Mesenchymal stem cell (in vitro differentiated cells and primary cell): ENCODE results near the gene TBC1D3K. TPM values are rescaled to one million over a fixed set of nuclear protein-coding genes. Genes with fewer than 3 reads are reported as not detected.
"Not testable (repeated sequence)": the region's sequence is repeated elsewhere in the genome, so short reads cannot be mapped to it uniquely, and the experiment has no call there.

ENCODE experiments used
- DNase-seq: peaks from one replicate; pipeline ENCODE4 v3.0.0-alpha.2; 2013
- H2AFZ ChIP-seq: one replicate; pipeline ENCODE4 v1.6.1; 2013; ENCODE audit warnings: low read depth, mild to moderate bottlenecking, control low read depth, inconsistent platforms, low read length, moderate library complexity
- H2AK5ac ChIP-seq: 2 replicates; pipeline ENCODE4 v1.6.1; 2013; ENCODE audit warnings: low read length, moderate library complexity, mild to moderate bottlenecking, inconsistent platforms; ENCODE audit not compliant: severe bottlenecking
- H2BK120ac ChIP-seq: one replicate; pipeline ENCODE4 v1.6.1; 2013; ENCODE audit warnings: low read depth, mild to moderate bottlenecking, inconsistent platforms, low read length, moderate library complexity
- H2BK12ac ChIP-seq, 2 experiments: one replicate each; pipeline ENCODE4 v1.6.1; 2013; ENCODE audit warnings: inconsistent platforms in 2 of 2, low read length in 2 of 2, mild to moderate bottlenecking in 2 of 2, moderate library complexity in 2 of 2, control low read depth in 1 of 2
- H2BK15ac ChIP-seq: one replicate; pipeline ENCODE4 v1.6.1; 2013; ENCODE audit warnings: mild to moderate bottlenecking, low read depth, inconsistent platforms; ENCODE audit not compliant: poor library complexity, severe bottlenecking
- H2BK5ac ChIP-seq: 2 replicates; pipeline ENCODE4 v1.6.1; 2013; ENCODE audit warnings: low read depth, mild to moderate bottlenecking, low read length, control low read depth, inconsistent platforms; ENCODE audit not compliant: poor library complexity, severe bottlenecking
- H3K14ac ChIP-seq, 2 experiments: one replicate each; pipeline ENCODE4 v1.6.1; 2013; ENCODE audit warnings: inconsistent platforms in 2 of 2, low read length in 2 of 2, control low read depth in 1 of 2, mild to moderate bottlenecking in 1 of 2, moderate library complexity in 1 of 2
- H3K18ac ChIP-seq, 2 experiments: one replicate each; pipeline ENCODE4 v1.6.1; 2013; ENCODE audit warnings: inconsistent platforms in 2 of 2, low read length in 2 of 2, control low read depth in 1 of 2, low read depth in 1 of 2, mild to moderate bottlenecking in 1 of 2
- H3K23ac ChIP-seq, 2 experiments: one replicate each; pipeline ENCODE4 v1.6.1; 2013; ENCODE audit warnings: inconsistent platforms in 2 of 2, low read length in 2 of 2, mild to moderate bottlenecking in 2 of 2, moderate library complexity in 2 of 2, control low read depth in 1 of 2
- H3K27ac ChIP-seq: 2 replicates; pipeline ENCODE4 v1.5.1; 2013; ENCODE audit warnings: mild to moderate bottlenecking, moderate library complexity, low read length, control low read depth, inconsistent platforms; ENCODE audit not compliant: poor library complexity, severe bottlenecking
- H3K27me3 ChIP-seq, 2 experiments: 2 replicates each; pipeline versions ENCODE4 v1.6.1 to v1.7.0; 2013; ENCODE audit warnings: low read length in 2 of 2, mild to moderate bottlenecking in 2 of 2, moderate library complexity in 2 of 2, control low read depth in 1 of 2, inconsistent platforms in 1 of 2; ENCODE audit not compliant: control insufficient read depth in 1 of 2, insufficient read depth in 1 of 2
- H3K36me3 ChIP-seq, 2 experiments: 2 replicates each; pipeline versions ENCODE4 v1.6.1 to v1.7.0; 2013; ENCODE audit warnings: low read length in 2 of 2, control low read depth in 1 of 2, inconsistent platforms in 1 of 2, low read depth in 1 of 2, mild to moderate bottlenecking in 1 of 2; ENCODE audit not compliant: insufficient read depth in 2 of 2, control insufficient read depth in 1 of 2
- H3K4ac ChIP-seq, 2 experiments: one replicate each; pipeline ENCODE4 v1.6.1; 2013; ENCODE audit warnings: inconsistent platforms in 2 of 2, low read length in 2 of 2, mild to moderate bottlenecking in 2 of 2, moderate library complexity in 2 of 2, control low read depth in 1 of 2, low read depth in 1 of 2
- H3K4me1 ChIP-seq: 2 replicates; pipeline ENCODE4 v1.6.1; 2013; ENCODE audit warnings: low read depth, low read length, control low read depth; ENCODE audit not compliant: control insufficient read depth, insufficient read depth
- H3K4me2 ChIP-seq: 2 replicates; pipeline ENCODE4 v1.6.1; 2013; ENCODE audit warnings: low read length, mild to moderate bottlenecking, inconsistent platforms; ENCODE audit not compliant: poor library complexity, severe bottlenecking
- H3K4me3 ChIP-seq, 2 experiments: 2 replicates each; pipeline versions ENCODE4 v1.5.1 to v1.7.0; 2013; ENCODE audit warnings: low read length in 2 of 2, mild to moderate bottlenecking in 2 of 2, control low read depth in 1 of 2, low read depth in 1 of 2; ENCODE audit not compliant: insufficient read depth in 1 of 2
- H3K79me1 ChIP-seq: replicated peaks from 2 replicates; pipeline ENCODE4 v1.6.1; 2013; ENCODE audit warnings: mild to moderate bottlenecking, control low read depth, low read length, inconsistent platforms; ENCODE audit not compliant: poor library complexity, severe bottlenecking
- H3K9ac ChIP-seq: 2 replicates; pipeline ENCODE4 v1.7.0; 2013; ENCODE audit warnings: mild to moderate bottlenecking, low read length, moderate library complexity
- H3K9me3 ChIP-seq: 2 replicates; pipeline ENCODE4 v1.7.0; 2013; ENCODE audit warnings: mild to moderate bottlenecking, low read length; ENCODE audit not compliant: control insufficient read depth
- H4K8ac ChIP-seq: one replicate; pipeline ENCODE4 v1.6.1; 2013; ENCODE audit warnings: inconsistent platforms, mild to moderate bottlenecking, low read length, moderate library complexity
- H4K91ac ChIP-seq: one replicate; pipeline ENCODE4 v1.6.1; 2013; ENCODE audit warnings: mild to moderate bottlenecking, low read length, inconsistent platforms
- small RNA-seq: library from polyadenylated mRNA; stranded (forward); fragments of <200 nt; extraction: miRNeasy Mini kit (QIAGEN cat#:217004); gene quantifications from one replicate; pipeline ENCODE3, GENCODE V24; 2013; ENCODE audit warnings: low read depth

The TBC1D3K gene

DNA sequence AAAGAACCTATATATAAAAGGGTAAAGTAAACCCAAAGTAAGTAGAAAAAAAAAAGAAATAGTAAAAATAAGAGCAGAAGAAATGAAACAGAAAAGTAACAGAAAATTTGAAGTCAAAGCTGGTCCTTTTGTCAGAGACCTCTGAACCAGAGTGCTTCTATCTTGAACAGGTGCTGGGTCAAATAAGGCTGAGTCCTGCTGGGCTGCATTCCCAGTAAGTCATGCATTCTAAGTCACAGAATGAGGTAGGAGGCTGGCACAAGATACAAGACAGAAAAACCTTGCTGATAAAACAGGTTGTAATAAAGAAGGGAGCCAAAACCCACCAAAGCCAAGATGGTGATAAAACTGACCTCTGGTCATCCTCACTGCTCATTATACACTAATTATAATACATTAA lies 27.3 kb upstream of the TBC1D3K start:
- H3K4ac ChIP-seq, H4K8ac ChIP-seq, H3K9me3 ChIP-seq, H2BK5ac ChIP-seq, H3K14ac ChIP-seq, H3K4me3 ChIP-seq, H3K36me3 ChIP-seq, H2BK12ac ChIP-seq, H3K79me1 ChIP-seq, H2BK15ac ChIP-seq, H2AFZ ChIP-seq, H4K91ac ChIP-seq, H3K4me2 ChIP-seq, H3K18ac ChIP-seq, H2AK5ac ChIP-seq, H3K27me3 ChIP-seq, H2BK120ac ChIP-seq, DNase-seq, H3K9ac ChIP-seq, H3K4me1 ChIP-seq, H3K23ac ChIP-seq, H3K27ac ChIP-seq: not testable (repeated sequence)

Small RNA genes within 50 kb of the gene (small RNA-seq; reads per million reads assigned to genes)
- gene RF00001 (not detected), gene RNU6-489P (not detected)
